Keratinocyte (primary cell): ENCODE measurements around the gene SATB1. TPM values are rescaled to one million over a fixed set of nuclear protein-coding genes. Genes with fewer than 3 reads are reported as not detected.

ENCODE experiments used
- DNase-seq: peaks from one replicate; pipeline ENCODE4 v3.0.0-alpha.2; 2011; ENCODE audit warnings: low read depth, missing footprints, low spot score
- FAIRE-seq: peaks from 2 replicates; lab custom pipeline; 2011; peaks lifted over from hg19 to GRCh38; lab: Jason Lieb, UNC
- H2AFZ ChIP-seq: 2 replicates; pipeline ENCODE4 v1.6.0; 2012; ENCODE audit warnings: low read length, control low read depth, inconsistent platforms; ENCODE audit not compliant: control insufficient read depth
- H3K27ac ChIP-seq: 2 replicates; pipeline ENCODE4 v1.5.1; 2011; ENCODE audit warnings: low read length; ENCODE audit not compliant: control insufficient read depth, insufficient read depth
- H3K27me3 ChIP-seq: 3 replicates; pipeline ENCODE4 v1.6.0; 2011; ENCODE audit warnings: low read length; ENCODE audit not compliant: control insufficient read depth, insufficient read depth; ENCODE audit errors: extremely low read depth
- H3K36me3 ChIP-seq, 2 experiments: 2 replicates in 1 of 2; 3 replicates in 1 of 2; pipeline ENCODE4 v1.5.1; 2011; ENCODE audit warnings: low read length in 2 of 2, mild to moderate bottlenecking in 1 of 2; ENCODE audit not compliant: control insufficient read depth in 2 of 2, insufficient read depth in 2 of 2; ENCODE audit errors: extremely low read depth in 1 of 2
- H3K4me1 ChIP-seq: 3 replicates; pipeline ENCODE4 v1.5.1; 2011; ENCODE audit warnings: low read length; ENCODE audit not compliant: control insufficient read depth, insufficient read depth; ENCODE audit errors: extremely low read depth
- H3K4me2 ChIP-seq: 3 replicates; pipeline ENCODE4 v1.6.0; 2011; ENCODE audit warnings: low read depth, low read length; ENCODE audit not compliant: control insufficient read depth, insufficient read depth; ENCODE audit errors: extremely low read depth
- H3K4me3 ChIP-seq, 3 experiments: fragments of 200-600 bp in 1 of 3; sonication (generic) in 1 of 3; 2 replicates in 2 of 3; 3 replicates in 1 of 3; pipeline ENCODE4 v1.5.1; 2011 to 2016; ENCODE audit warnings: low read length in 3 of 3, mild to moderate bottlenecking in 3 of 3, control low read depth in 2 of 3, inconsistent platforms in 1 of 3, low read depth in 1 of 3, mixed read lengths in 1 of 3, mixed run types in 1 of 3, moderate library complexity in 1 of 3; ENCODE audit not compliant: control insufficient read depth in 2 of 3, insufficient read depth in 2 of 3; ENCODE audit errors: extremely low read depth in 1 of 3
- H3K79me2 ChIP-seq: 2 replicates; pipeline ENCODE4 v1.6.0; 2012; ENCODE audit warnings: low read length; ENCODE audit not compliant: control insufficient read depth, insufficient read depth
- H3K9ac ChIP-seq: 3 replicates; pipeline ENCODE4 v1.6.0; 2011; ENCODE audit warnings: low read length; ENCODE audit not compliant: control insufficient read depth, insufficient read depth; ENCODE audit errors: extremely low read depth
- H3K9me1 ChIP-seq: 3 replicates; pipeline ENCODE4 v1.6.0; 2011; ENCODE audit warnings: low read length; ENCODE audit not compliant: control insufficient read depth, insufficient read depth; ENCODE audit errors: extremely low read depth
- H3K9me3 ChIP-seq: 2 replicates; pipeline ENCODE4 v1.5.1; 2012; ENCODE audit warnings: low read depth, low read length; ENCODE audit not compliant: control insufficient read depth
- H4K20me1 ChIP-seq: 3 replicates; pipeline ENCODE4 v1.6.0; 2011; ENCODE audit warnings: low read length; ENCODE audit not compliant: control insufficient read depth, insufficient read depth; ENCODE audit errors: extremely low read depth
- EZH2 ChIP-seq: IDR thresholded peaks from one replicate; pipeline ENCODE4 v1.6.1; 2012; ENCODE audit warnings: inconsistent platforms, mild to moderate bottlenecking, low read length, moderate library complexity
- dilution Hi-C: fragments of 300-500 bp; cut with MboI; formaldehyde crosslinking; loops from one replicate; pipeline ENCODE4 v1.7.0; 2020; ENCODE audit warnings: low sequenced_read_pairs; ENCODE audit not compliant: extremely low pct_ligation_motif_present
- polyA plus RNA-seq, 5 experiments: library from polyadenylated mRNA; depleted of rRNA in 3 of 5; stranded (reverse) in 3 of 5; stranded (forward) in 1 of 5; unstranded in 1 of 5; fragments of >200 nt; gene quantifications; 1 replicate in 1 of 5; 2 replicates in 3 of 5; 3 replicates in 1 of 5; pipeline versions ENCODE4 v1.2.1 to v1.2.3, GENCODE V29; 2011 to 2012; ENCODE audit warnings: missing spikeins in 2 of 5, low read depth in 1 of 5, low replicate concordance in 1 of 5
- TF ChIP-seq, protein P1 (sequence below), 3 experiments: IDR thresholded peaks in 1 of 3; conservative IDR thresholded peaks in 1 of 3; optimal IDR thresholded peaks in 1 of 3; 2 replicates in 2 of 3; 3 replicates in 1 of 3; pipeline versions ENCODE3 to v1.5.1; 2011; ENCODE audit warnings: low read length in 3 of 3, mild to moderate bottlenecking in 3 of 3, moderate library complexity in 2 of 3, control low read depth in 1 of 3, inconsistent platforms in 1 of 3; ENCODE audit not compliant: insufficient read depth in 2 of 3; ENCODE audit errors: extremely low read depth in 1 of 3

Gene SATB1
- polyA plus RNA-seq, 1 donor (not counting 4 experiments of a cell fraction or from before 2014, with no cell fraction given): 7.8 TPM

DNA sequence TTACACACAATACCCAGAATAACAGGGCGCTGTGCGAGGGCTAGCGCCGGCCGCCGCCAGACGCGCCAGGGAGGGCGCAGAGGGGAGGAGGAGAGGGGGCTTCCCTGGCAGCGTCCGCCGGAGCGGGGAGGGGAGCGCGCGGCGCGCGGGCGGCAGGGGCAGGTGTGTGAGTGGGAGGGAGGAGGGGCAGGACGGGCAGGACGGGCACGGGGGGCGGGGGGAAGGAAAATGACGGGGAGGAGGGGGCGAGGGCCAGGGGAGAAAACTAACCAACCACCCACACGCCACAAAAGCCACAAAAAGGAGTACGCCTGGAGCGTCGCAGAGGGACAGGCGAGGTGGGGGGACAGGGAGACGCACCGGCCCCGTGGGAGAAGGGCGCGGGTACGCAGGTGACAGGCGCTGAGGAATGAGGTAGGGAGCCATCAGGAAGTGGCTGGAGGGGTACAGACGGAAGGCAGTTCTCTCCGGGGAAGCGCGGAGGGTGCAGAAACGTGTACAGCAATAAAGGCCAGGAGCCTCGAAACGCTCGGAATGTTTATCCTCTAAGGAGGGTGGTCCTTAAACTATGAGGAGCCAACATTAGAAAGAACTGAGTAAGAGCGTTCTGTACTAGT is 610 bp upstream of the SATB1 start:
- FAIRE-seq (no peak), DNase-seq (no peak)
- peak overlapping the region; percentile 56 for H3K4me2 ChIP-seq
- peaks cover 17% of the 10 kb centered on the region for H3K4me1 ChIP-seq
- peak overlapping the region; percentile 73 to 77 (median 75) for H3K4me3 ChIP-seq
- H3K27me3 ChIP-seq: no peaks in the 10 kb centered on the region
- TF ChIP-seq, protein P1, sequence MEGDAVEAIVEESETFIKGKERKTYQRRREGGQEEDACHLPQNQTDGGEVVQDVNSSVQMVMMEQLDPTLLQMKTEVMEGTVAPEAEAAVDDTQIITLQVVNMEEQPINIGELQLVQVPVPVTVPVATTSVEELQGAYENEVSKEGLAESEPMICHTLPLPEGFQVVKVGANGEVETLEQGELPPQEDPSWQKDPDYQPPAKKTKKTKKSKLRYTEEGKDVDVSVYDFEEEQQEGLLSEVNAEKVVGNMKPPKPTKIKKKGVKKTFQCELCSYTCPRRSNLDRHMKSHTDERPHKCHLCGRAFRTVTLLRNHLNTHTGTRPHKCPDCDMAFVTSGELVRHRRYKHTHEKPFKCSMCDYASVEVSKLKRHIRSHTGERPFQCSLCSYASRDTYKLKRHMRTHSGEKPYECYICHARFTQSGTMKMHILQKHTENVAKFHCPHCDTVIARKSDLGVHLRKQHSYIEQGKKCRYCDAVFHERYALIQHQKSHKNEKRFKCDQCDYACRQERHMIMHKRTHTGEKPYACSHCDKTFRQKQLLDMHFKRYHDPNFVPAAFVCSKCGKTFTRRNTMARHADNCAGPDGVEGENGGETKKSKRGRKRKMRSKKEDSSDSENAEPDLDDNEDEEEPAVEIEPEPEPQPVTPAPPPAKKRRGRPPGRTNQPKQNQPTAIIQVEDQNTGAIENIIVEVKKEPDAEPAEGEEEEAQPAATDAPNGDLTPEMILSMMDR (optimal IDR thresholded peaks at IDR 0.05 in 1 of 3, IDR thresholded peaks at IDR 0.05 in 1 of 3, conservative IDR thresholded peaks at IDR 0.05 in 1 of 3; ENCODE audit: extremely low read depth in 1 of 3, insufficient read depth in 2 of 3, low read length in 3 of 3): no peak
- no peak for TF ChIP-seq EZH2
- no peaks in the 10 kb centered on the region for H3K79me2 ChIP-seq
- no peaks in the 10 kb centered on the region for H4K20me1 ChIP-seq
- dilution Hi-C loops: no loop called here
- H3K36me3 ChIP-seq: no peaks in the 10 kb centered on the region
- no peaks in the 10 kb centered on the region for H3K9me3 ChIP-seq
- no peak overlapping the region for H3K27ac ChIP-seq
- H2AFZ ChIP-seq: peak overlapping the region; percentile 62
- no peaks in the 10 kb centered on the region for H3K9me1 ChIP-seq
- peak overlapping the region; percentile 58 for H3K9ac ChIP-seq

DNA sequence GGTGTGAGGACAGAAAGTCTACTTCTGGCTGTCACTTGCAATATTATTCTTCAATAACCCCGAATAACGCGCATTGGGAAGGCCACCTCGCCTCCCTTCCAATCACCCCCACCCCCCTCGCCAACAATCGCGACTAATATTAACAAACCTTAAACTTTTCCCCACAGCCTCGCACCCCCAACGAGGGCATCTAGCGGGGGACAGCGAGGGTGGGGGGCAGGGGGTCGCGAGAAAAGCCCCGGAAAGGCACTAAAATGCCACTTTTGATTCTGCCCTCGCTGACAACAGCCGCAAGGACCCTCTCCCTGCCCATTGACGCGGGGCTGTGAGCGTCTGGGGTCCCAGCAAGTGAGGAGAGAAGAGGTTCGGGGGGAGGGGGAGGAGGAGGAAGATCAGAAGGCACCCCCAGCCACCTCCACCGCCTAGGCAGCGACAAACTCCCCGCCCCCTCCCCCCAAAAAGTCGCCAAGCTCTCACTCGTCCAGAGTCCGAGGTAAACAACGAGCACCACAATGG is 868 bp downstream of the SATB1 start:
- Histone ChIP-seq H3K9ac (peak overlapping the region; percentile 72), H3K4me1 (peaks cover 11% of the 10 kb centered on the region), H3K9me1 (no peaks in the 10 kb centered on the region), H2AFZ (peak overlapping the region; percentile 93), H3K79me2 (no peaks in the 10 kb centered on the region), H3K4me3 (peak overlapping the region; percentile 73 to 77 (median 75)), H3K27me3 (no peaks in the 10 kb centered on the region), H3K27ac (peak overlapping the region; percentile 36), H3K4me2 (peak overlapping the region; percentile 98), H3K9me3 (no peaks in the 10 kb centered on the region), H4K20me1 (no peaks in the 10 kb centered on the region), H3K36me3 (no peaks in the 10 kb centered on the region)
- TF ChIP-seq, protein P1 (optimal IDR thresholded peaks at IDR 0.05 in 1 of 3, IDR thresholded peaks at IDR 0.05 in 1 of 3, conservative IDR thresholded peaks at IDR 0.05 in 1 of 3; ENCODE audit: extremely low read depth in 1 of 3, insufficient read depth in 2 of 3, low read length in 3 of 3): no peak
- TF ChIP-seq EZH2: no peak
- no peak for FAIRE-seq
- dilution Hi-C loops: no loop called here
- no peak for DNase-seq
